ENCODE measurements around the gene B4GALNT2.
"Not testable (repeated sequence)": the region's sequence is repeated elsewhere in the genome, so short reads cannot be mapped to it uniquely, and the experiment has no call there.

Gene B4GALNT2

GRCh38 chr17:49132699-49133364, at the start of gene B4GALNT2:
TSS of gene B4GALNT2 (plus strand) at chr17:49132769. CDS start at chr17:49132793, 24 bp downstream.
- TF ChIP-seq POLR2A (IDR thresholded peaks at IDR 0.05; ENCODE audit: low read length) (no peak), GATA1 (IDR thresholded peaks at IDR 0.05; ENCODE audit: low read depth, low read length) (no peak)
- no peak for DNase-seq

- DNase-seq = not testable (repeated sequence)
Observed at GRCh38 chr17:49085046-49085445, 47.5 kb upstream of the B4GALNT2 start.

- DNase-seq = no peak
- TF ChIP-seq GATA1 (IDR thresholded peaks at IDR 0.05; ENCODE audit: low read depth, low read length) = no peak
- TF ChIP-seq POLR2A (IDR thresholded peaks at IDR 0.05; ENCODE audit: low read length) = no peak
Observed at GRCh38 chr17:49085565-49086315, 46.8 kb upstream of the B4GALNT2 start.

GRCh38 chr17:49086316-49086605, 46.3 kb upstream of the B4GALNT2 start:
- TF ChIP-seq POLR2A (IDR thresholded peaks at IDR 0.05; ENCODE audit: low read length) (no peak), GATA1 (IDR thresholded peaks at IDR 0.05; ENCODE audit: low read depth, low read length) (no peak)
- no peak for DNase-seq

GRCh38 chr17:49086649-49087048, 45.9 kb upstream of the B4GALNT2 start:
- DNase-seq = no peak
- TF ChIP-seq POLR2A (IDR thresholded peaks at IDR 0.05; ENCODE audit: low read length) (no peak), GATA1 (IDR thresholded peaks at IDR 0.05; ENCODE audit: low read depth, low read length) (no peak)

GRCh38 chr17:49089094-49089493, 43.5 kb upstream of the B4GALNT2 start:
- DNase-seq = no peak
- TF ChIP-seq POLR2A (IDR thresholded peaks at IDR 0.05; ENCODE audit: low read length) (no peak), GATA1 (IDR thresholded peaks at IDR 0.05; ENCODE audit: low read depth, low read length) (no peak)

GRCh38 chr17:49090878-49091594, 41.5 kb upstream of the B4GALNT2 start:
- TF ChIP-seq POLR2A (IDR thresholded peaks at IDR 0.05; ENCODE audit: low read length) (no peak), GATA1 (IDR thresholded peaks at IDR 0.05; ENCODE audit: low read depth, low read length) (no peak)
- no peak for DNase-seq

- no peak for DNase-seq
- no peak for TF ChIP-seq POLR2A (IDR thresholded peaks at IDR 0.05; ENCODE audit: low read length)
- no peak for TF ChIP-seq GATA1 (IDR thresholded peaks at IDR 0.05; ENCODE audit: low read depth, low read length)
Observed at GRCh38 chr17:49093131-49093530, 39.4 kb upstream of the B4GALNT2 start.

GRCh38 chr17:49100601-49101000, 32.0 kb upstream of the B4GALNT2 start:
- DNase-seq = peak in 1 of 2 experiments; percentile 44
- no peak for TF ChIP-seq POLR2A (IDR thresholded peaks at IDR 0.05; ENCODE audit: low read length)
- TF ChIP-seq GATA1 (IDR thresholded peaks at IDR 0.05; ENCODE audit: low read depth, low read length) = no peak

GRCh38 chr17:49101054-49101534, 31.5 kb upstream of the B4GALNT2 start:
- peak in 1 of 2 experiments; percentile 29 for DNase-seq
- TF ChIP-seq GATA1 (IDR thresholded peaks at IDR 0.05; ENCODE audit: low read depth, low read length) (no peak), POLR2A (IDR thresholded peaks at IDR 0.05; ENCODE audit: low read length) (no peak)

GRCh38 chr17:49103360-49103759, 29.2 kb upstream of the B4GALNT2 start:
- DNase-seq = not testable (repeated sequence)

GRCh38 chr17:49104511-49105074, 28.0 kb upstream of the B4GALNT2 start:
- no peak for DNase-seq
- TF ChIP-seq POLR2A (IDR thresholded peaks at IDR 0.05; ENCODE audit: low read length) (no peak), GATA1 (IDR thresholded peaks at IDR 0.05; ENCODE audit: low read depth, low read length) (no peak)

GRCh38 chr17:49106321-49107210, 26.0 kb upstream of the B4GALNT2 start:
- DNase-seq = peak; percentile 24 to 38
- no peak for TF ChIP-seq GATA1 (IDR thresholded peaks at IDR 0.05; ENCODE audit: low read depth, low read length)
- no peak for TF ChIP-seq POLR2A (IDR thresholded peaks at IDR 0.05; ENCODE audit: low read length)
